ENCODE data around the gene LHCGR. TPM values are rescaled to one million over a fixed set of nuclear protein-coding genes. Genes with fewer than 3 reads are reported as not detected.

The LHCGR gene
- total RNA-seq, result not detected

GRCh38 chr2:48755473-48755872, at the start of gene LHCGR:
LHCGR (minus strand) TSS chr2:48755724; CDS start chr2:48755671, 53 bp downstream.
- Mint-ChIP-seq H3K9me3 (peaks cover 0 to 3% of the 10 kb centered on the region in 2 donors), H3K27ac (no peak within 1 kb of the TSS), H3K36me3 (peaks cover 0 to 5% of the 10 kb centered on the region in 2 donors)
- DNase-seq (ENCODE audit: low spot score in 2 of 2), result no peak
- ATAC-seq, result peak in 1 of 2 donors; percentile 40

- DNase-seq (ENCODE audit: low spot score in 2 of 2), result no peak
- ATAC-seq, result no peak
- peaks cover 5 to 7% of the 10 kb centered on the region in 2 donors for H3K9me3 Mint-ChIP-seq
- no peaks in the 10 kb centered on the region for H3K36me3 Mint-ChIP-seq
- H3K27ac Mint-ChIP-seq, result no peak overlapping the region
These were observed 44.1 kb upstream of the LHCGR start for GRCh38 chr2:48799601-48800000.

GRCh38 chr2:48795065-48795464, 39.5 kb upstream of the LHCGR start:
- DNase-seq (ENCODE audit: low spot score in 2 of 2) (no peak), ATAC-seq (no peak)
- Mint-ChIP-seq H3K27ac (no peak overlapping the region), H3K36me3 (no peaks in the 10 kb centered on the region), H3K9me3 (peaks cover 7 to 9% of the 10 kb centered on the region in 2 donors)

GRCh38 chr2:48793671-48794070, 38.1 kb upstream of the LHCGR start:
- DNase-seq (ENCODE audit: low spot score in 2 of 2), result no peak
- Mint-ChIP-seq H3K9me3 (peaks cover 7 to 12% of the 10 kb centered on the region in 2 donors), H3K27ac (no peak overlapping the region), H3K36me3 (no peaks in the 10 kb centered on the region)
- ATAC-seq, result no peak

- H3K36me3 Mint-ChIP-seq, result no peaks in the 10 kb centered on the region
- H3K9me3 Mint-ChIP-seq, result peaks cover 7 to 12% of the 10 kb centered on the region in 2 donors
- DNase-seq (ENCODE audit: low spot score in 2 of 2) (no peak), ATAC-seq (no peak)
- H3K27ac Mint-ChIP-seq, result no peak overlapping the region
These were observed 36.5 kb upstream of the LHCGR start for GRCh38 chr2:48792030-48792429.

GRCh38 chr2:48790407-48791170, 35.1 kb upstream of the LHCGR start:
- DNase-seq (ENCODE audit: low spot score in 2 of 2), result no peak
- no peak overlapping the region for H3K27ac Mint-ChIP-seq
- ATAC-seq, result no peak

GRCh38 chr2:48787580-48787979, 32.1 kb upstream of the LHCGR start:
- ATAC-seq (no peak), DNase-seq (ENCODE audit: low spot score in 2 of 2) (no peak)
- no peak overlapping the region for H3K27ac Mint-ChIP-seq
- peaks cover 5 to 8% of the 10 kb centered on the region in 2 donors for H3K9me3 Mint-ChIP-seq
- H3K36me3 Mint-ChIP-seq, result no peaks in the 10 kb centered on the region

More at GRCh38 chr2:48790407-48791170, 35.1 kb upstream of the LHCGR start:
- H3K9me3 Mint-ChIP-seq, result peaks cover 5 to 7% of the 10 kb centered on the region in 2 donors
- H3K36me3 Mint-ChIP-seq, result no peaks in the 10 kb centered on the region

GRCh38 chr2:48781366-48781765, 25.8 kb upstream of the LHCGR start:
- DNase-seq (ENCODE audit: low spot score in 2 of 2) (no peak), ATAC-seq (no peak)
- Mint-ChIP-seq H3K9me3 (peaks cover 0 to 8% of the 10 kb centered on the region in 2 donors), H3K27ac (no peak overlapping the region), H3K36me3 (no peaks in the 10 kb centered on the region)

- no peak for ATAC-seq
- DNase-seq (ENCODE audit: low spot score in 2 of 2), result no peak
- peaks cover 0 to 3% of the 10 kb centered on the region in 2 donors for H3K9me3 Mint-ChIP-seq
- H3K27ac Mint-ChIP-seq, result no peak overlapping the region
- no peaks in the 10 kb centered on the region for H3K36me3 Mint-ChIP-seq
These were observed 23.6 kb upstream of the LHCGR start for GRCh38 chr2:48779019-48779716.

GRCh38 chr2:48774251-48774650, 18.7 kb upstream of the LHCGR start:
- Mint-ChIP-seq H3K27ac (no peak overlapping the region), H3K9me3 (no peaks in the 10 kb centered on the region), H3K36me3 (no peaks in the 10 kb centered on the region)
- no peak for ATAC-seq
- DNase-seq (ENCODE audit: low spot score in 2 of 2), result no peak

- Mint-ChIP-seq H3K36me3 (peaks cover 0 to 5% of the 10 kb centered on the region in 2 donors), H3K27ac (no peak overlapping the region), H3K9me3 (peaks cover 0 to 2% of the 10 kb centered on the region in 2 donors)
- DNase-seq (ENCODE audit: low spot score in 2 of 2) (no peak), ATAC-seq (no peak)
These were observed 15.9 kb upstream of the LHCGR start for GRCh38 chr2:48771241-48772014.

- DNase-seq (ENCODE audit: low spot score in 2 of 2) (no peak), ATAC-seq (no peak)
- H3K27ac Mint-ChIP-seq, result no peak overlapping the region
- peaks cover 0 to 4% of the 10 kb centered on the region in 2 donors for H3K9me3 Mint-ChIP-seq
- peaks cover 0 to 5% of the 10 kb centered on the region in 2 donors for H3K36me3 Mint-ChIP-seq
These were observed 14.7 kb upstream of the LHCGR start for GRCh38 chr2:48770181-48770580.

- Mint-ChIP-seq H3K9me3 (peaks cover 8 to 11% of the 10 kb centered on the region in 2 donors), H3K36me3 (peaks cover 0 to 10% of the 10 kb centered on the region in 2 donors), H3K27ac (no peak overlapping the region)
- no peak for DNase-seq (ENCODE audit: low spot score in 2 of 2)
- ATAC-seq, result no peak
These were observed 13.1 kb upstream of the LHCGR start for GRCh38 chr2:48768669-48769068.

- ATAC-seq, result no peak
- no peak overlapping the region for H3K27ac Mint-ChIP-seq
These were observed 11.8 kb upstream of the LHCGR start for GRCh38 chr2:48767330-48767729.

GRCh38 chr2:48760826-48761225, 5.3 kb upstream of the LHCGR start:
- Mint-ChIP-seq H3K9me3 (peaks cover 10 to 11% of the 10 kb centered on the region in 2 donors), H3K36me3 (peaks cover 0 to 5% of the 10 kb centered on the region in 2 donors), H3K27ac (no peak overlapping the region)
- DNase-seq (ENCODE audit: low spot score in 2 of 2), result no peak
- no peak for ATAC-seq

More at GRCh38 chr2:48767330-48767729, 11.8 kb upstream of the LHCGR start:
- Mint-ChIP-seq H3K9me3 (peaks cover 8 to 14% of the 10 kb centered on the region in 2 donors), H3K36me3 (peaks cover 0 to 10% of the 10 kb centered on the region in 2 donors)
- DNase-seq (ENCODE audit: low spot score in 2 of 2), result no peak

- DNase-seq (ENCODE audit: low spot score in 2 of 2) (no peak), ATAC-seq (no peak)
- Mint-ChIP-seq H3K27ac (no peak overlapping the region), H3K36me3 (peaks cover 0 to 9% of the 10 kb centered on the region in 2 donors), H3K9me3 (peaks cover 8 to 11% of the 10 kb centered on the region in 2 donors)
These were observed 4.2 kb upstream of the LHCGR start for GRCh38 chr2:48759682-48760081.

GRCh38 chr2:48756289-48756688, 765 bp upstream of the LHCGR start:
- no peak overlapping the region for H3K27ac Mint-ChIP-seq
- DNase-seq (ENCODE audit: low spot score in 2 of 2) (no peak), ATAC-seq (no peak)
- H3K9me3 Mint-ChIP-seq, result peaks cover 0 to 3% of the 10 kb centered on the region in 2 donors
- H3K36me3 Mint-ChIP-seq, result peaks cover 0 to 5% of the 10 kb centered on the region in 2 donors
